RWPE2 (cell line): ENCODE results near the gene CHAC1.

Experiments used
- ATAC-seq: fragments of 200-7000 bp; cut with Tn5 transposase; 3 replicates; pipeline ENCODE4 v1.9.1; 2021; ENCODE audit warnings: low read depth
- DNase-seq: peaks from one replicate; pipeline ENCODE4 v3.0.0-alpha.2; 2020; ENCODE audit warnings: low spot score
- H3K27ac ChIP-seq: fragments of 450-650 bp; 2 replicates; pipeline ENCODE4 v1.5.1; 2017; ENCODE audit warnings: mild to moderate bottlenecking; ENCODE audit not compliant: poor library complexity, severe bottlenecking
- H3K27me3 ChIP-seq: fragments of 250-450 bp; sonication (Bioruptor Pico); 2 replicates; pipeline ENCODE4 v1.5.1; 2021; ENCODE audit warnings: mild to moderate bottlenecking, moderate library complexity; ENCODE audit not compliant: insufficient read depth, poor library complexity, severe bottlenecking
- H3K36me3 ChIP-seq: fragments of 250-450 bp; sonication (Bioruptor Pico); 2 replicates; pipeline ENCODE4 v1.5.1; 2020; ENCODE audit warnings: low read depth, mild to moderate bottlenecking, moderate library complexity
- H3K4me1 ChIP-seq: fragments of 250-450 bp; sonication (Bioruptor Pico); 2 replicates; pipeline ENCODE4 v1.5.1; 2021; ENCODE audit warnings: mild to moderate bottlenecking, moderate library complexity; ENCODE audit not compliant: insufficient read depth, poor library complexity, severe bottlenecking
- H3K4me3 ChIP-seq: fragments of 250-450 bp; sonication (Bioruptor Pico); 2 replicates; pipeline ENCODE4 v1.5.1; 2021; ENCODE audit warnings: mild to moderate bottlenecking, moderate library complexity; ENCODE audit not compliant: severe bottlenecking
- H3K9me3 ChIP-seq: fragments of 250-450 bp; sonication (Bioruptor Pico); 2 replicates; pipeline ENCODE4 v1.5.1; 2021; ENCODE audit warnings: mild to moderate bottlenecking, moderate library complexity; ENCODE audit not compliant: severe bottlenecking
- CTCF ChIP-seq: fragments of 450-650 bp; IDR thresholded peaks from one replicate; pipeline ENCODE4 v1.5.1; 2017; ENCODE audit warnings: mild to moderate bottlenecking, moderate library complexity; ENCODE audit not compliant: poor library complexity, severe bottlenecking

Gene CHAC1

DNA sequence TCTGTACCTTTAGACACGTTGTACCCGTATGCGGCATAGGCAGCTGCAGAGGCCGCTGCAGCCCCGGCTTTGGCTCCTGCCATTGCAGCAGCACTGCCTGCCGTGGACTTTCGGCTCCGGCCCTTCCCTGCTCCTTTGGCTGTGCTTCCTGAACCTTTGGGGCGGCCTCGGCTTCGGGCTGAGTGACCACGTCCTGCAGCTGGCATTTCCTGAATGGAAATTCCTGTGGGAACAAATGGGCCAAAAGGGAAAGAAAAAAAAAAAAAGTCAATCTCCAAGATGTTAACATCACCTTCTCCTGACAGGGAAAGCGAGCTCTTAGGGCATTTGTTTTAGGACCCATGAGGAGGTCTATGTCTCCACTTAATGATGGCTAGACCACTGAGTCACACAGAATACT lies 29.6 kb downstream of the CHAC1 start:
- no peak for ATAC-seq
- no peaks in the 10 kb centered on the region for H3K4me1 ChIP-seq
- no peaks in the 10 kb centered on the region for H3K9me3 ChIP-seq
- no peak for TF ChIP-seq CTCF
- H3K27me3 ChIP-seq, result no peaks in the 10 kb centered on the region
- no peak overlapping the region for H3K27ac ChIP-seq
- H3K36me3 ChIP-seq, result peaks cover 99% of the 10 kb centered on the region
- no peak overlapping the region for H3K4me3 ChIP-seq
- no peak for DNase-seq

DNA sequence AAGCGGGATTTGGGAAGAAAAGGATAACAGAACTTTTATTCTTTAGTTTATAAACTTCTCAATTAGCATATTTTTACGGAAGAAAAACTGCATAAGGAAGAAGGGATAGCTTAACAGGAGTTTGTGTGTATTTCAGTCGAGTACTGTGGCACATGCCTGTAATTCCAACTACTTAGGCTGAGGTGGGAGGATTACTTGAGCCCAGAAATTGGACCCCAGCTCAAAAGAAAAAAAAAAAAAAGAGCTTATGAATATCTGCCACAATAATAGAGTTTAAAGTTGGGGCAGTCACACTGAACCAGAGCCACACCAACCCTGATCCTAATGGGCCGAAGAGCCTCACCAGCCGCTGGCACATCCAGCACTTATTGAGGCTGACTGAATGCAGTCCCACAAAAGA lies 31.1 kb downstream of the CHAC1 start:
- Histone ChIP-seq H3K27ac (no peak overlapping the region), H3K4me1 (no peaks in the 10 kb centered on the region), H3K4me3 (no peak overlapping the region), H3K27me3 (no peaks in the 10 kb centered on the region), H3K9me3 (no peaks in the 10 kb centered on the region), H3K36me3 (peaks cover 93% of the 10 kb centered on the region)
- DNase-seq (no peak), ATAC-seq (no peak)
- no peak for TF ChIP-seq CTCF

DNA sequence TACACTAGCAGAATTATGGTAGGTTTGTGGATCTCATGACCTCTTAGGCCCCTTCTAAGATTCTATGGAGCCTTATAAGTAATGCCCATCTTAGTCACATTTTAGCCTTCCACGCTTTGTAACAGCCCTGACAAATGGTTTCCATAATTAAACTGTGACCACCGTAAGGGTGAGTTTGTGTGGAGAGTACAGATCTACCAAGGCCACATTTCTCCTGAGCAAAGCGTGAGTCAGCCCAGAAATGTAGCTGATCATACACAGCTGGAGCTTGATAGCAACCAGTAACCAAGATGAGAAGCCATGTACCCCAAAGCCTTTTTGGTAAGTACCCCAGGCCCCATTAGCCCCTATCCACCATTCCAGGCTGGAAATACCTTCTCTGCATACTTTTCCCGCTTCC lies 31.7 kb downstream of the CHAC1 start:
- no peaks in the 10 kb centered on the region for H3K4me1 ChIP-seq
- H3K36me3 ChIP-seq, result peaks cover 93% of the 10 kb centered on the region
- TF ChIP-seq CTCF, result no peak
- ATAC-seq (no peak), DNase-seq (no peak)
- no peaks in the 10 kb centered on the region for H3K9me3 ChIP-seq
- H3K4me3 ChIP-seq, result no peak overlapping the region
- no peak overlapping the region for H3K27ac ChIP-seq
- no peaks in the 10 kb centered on the region for H3K27me3 ChIP-seq

GRCh38 chr15:40985541-40986330 lies 32.5 kb downstream of the CHAC1 start:
- Histone ChIP-seq H3K36me3 (peaks cover 91% of the 10 kb centered on the region), H3K9me3 (no peaks in the 10 kb centered on the region), H3K27ac (no peak overlapping the region), H3K27me3 (no peaks in the 10 kb centered on the region), H3K4me1 (no peaks in the 10 kb centered on the region), H3K4me3 (no peak overlapping the region)
- TF ChIP-seq CTCF, result no peak
- DNase-seq, result no peak
- ATAC-seq, result no peak

DNA sequence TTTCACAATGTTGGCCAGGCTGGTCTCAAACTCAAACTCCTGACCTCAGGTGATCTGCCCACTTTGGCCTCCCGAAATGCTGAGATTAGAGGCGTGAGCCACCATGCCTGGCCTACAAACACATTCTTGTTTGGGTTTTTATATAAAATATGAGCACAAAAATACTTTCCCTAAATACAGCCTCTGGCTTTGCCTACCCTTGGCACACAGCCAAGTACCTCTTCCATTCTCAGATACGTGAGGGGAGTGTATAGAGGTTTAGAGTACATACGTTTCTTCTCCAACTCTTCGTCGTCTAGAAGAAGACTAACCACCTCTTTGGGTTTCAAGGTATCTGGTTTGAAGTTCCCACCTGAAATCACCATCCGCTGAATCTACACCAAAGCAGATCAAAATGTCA lies 33.5 kb downstream of the CHAC1 start:
- no peak for TF ChIP-seq CTCF
- Histone ChIP-seq H3K27ac (no peak overlapping the region), H3K9me3 (no peaks in the 10 kb centered on the region), H3K27me3 (no peaks in the 10 kb centered on the region), H3K4me3 (no peak overlapping the region), H3K36me3 (peaks cover 89% of the 10 kb centered on the region), H3K4me1 (no peaks in the 10 kb centered on the region)
- ATAC-seq, result no peak
- DNase-seq, result no peak
